Osteocyte (in vitro differentiated cells): ENCODE measurements around the gene CNP. TPM values are rescaled to one million over a fixed set of nuclear protein-coding genes. Genes with fewer than 3 reads are reported as not detected.

ENCODE experiments used
- DNase-seq: peaks from one replicate; pipeline ENCODE4 v3.0.0; 2021; ENCODE audit warnings: mixed read lengths; ENCODE audit not compliant: unreplicated experiment; ENCODE audit errors: extremely low spot score
- H3K27ac Mint-ChIP-seq: one replicate; pipeline ENCODE4 v1.8.0; 2021; ENCODE audit warnings: mild to moderate bottlenecking, mixed read lengths; ENCODE audit not compliant: unreplicated experiment
- H3K27me3 Mint-ChIP-seq: one replicate; pipeline ENCODE4 v1.8.0; 2021; ENCODE audit warnings: mixed read lengths; ENCODE audit not compliant: unreplicated experiment
- H3K36me3 Mint-ChIP-seq: one replicate; pipeline ENCODE4 v1.8.0; 2021; ENCODE audit warnings: mixed read lengths; ENCODE audit not compliant: unreplicated experiment
- H3K4me1 Mint-ChIP-seq: one replicate; pipeline ENCODE4 v1.8.0; 2021; ENCODE audit warnings: mixed read lengths; ENCODE audit not compliant: unreplicated experiment
- H3K4me3 Mint-ChIP-seq: one replicate; pipeline ENCODE4 v1.8.0; 2021; ENCODE audit warnings: mild to moderate bottlenecking, moderate library complexity, mixed read lengths; ENCODE audit not compliant: unreplicated experiment
- H3K9me3 Mint-ChIP-seq: one replicate; pipeline ENCODE4 v1.8.0; 2021; ENCODE audit warnings: mixed read lengths; ENCODE audit not compliant: unreplicated experiment
- total RNA-seq: library from RNA; stranded (reverse); gene quantifications from 2 replicates; pipeline ENCODE4 v1.2.1, GENCODE V29; 2021
- TF ChIP-seq, protein P1 (sequence below): fragments of 200-600 bp; sonication (generic); IDR thresholded peaks from 2 replicates; pipeline ENCODE4 v1.5.0; 2021; ENCODE audit warnings: antibody characterized with exemption, mild to moderate bottlenecking, moderate library complexity

Gene CNP
- total RNA-seq, 1 donor from 2014 or later = 108 TPM

- DNase-seq = peak; percentile 96
- peaks cover 7% of the 10 kb centered on the region for H3K36me3 Mint-ChIP-seq
- H3K9me3 Mint-ChIP-seq = peaks cover 3% of the 10 kb centered on the region
- peak within 1 kb of the TSS; percentile 100 for H3K4me3 Mint-ChIP-seq
- peaks cover 58% of the 10 kb centered on the region for H3K4me1 Mint-ChIP-seq
- H3K27me3 Mint-ChIP-seq = no peaks in the 10 kb centered on the region
- TF ChIP-seq, protein P1, sequence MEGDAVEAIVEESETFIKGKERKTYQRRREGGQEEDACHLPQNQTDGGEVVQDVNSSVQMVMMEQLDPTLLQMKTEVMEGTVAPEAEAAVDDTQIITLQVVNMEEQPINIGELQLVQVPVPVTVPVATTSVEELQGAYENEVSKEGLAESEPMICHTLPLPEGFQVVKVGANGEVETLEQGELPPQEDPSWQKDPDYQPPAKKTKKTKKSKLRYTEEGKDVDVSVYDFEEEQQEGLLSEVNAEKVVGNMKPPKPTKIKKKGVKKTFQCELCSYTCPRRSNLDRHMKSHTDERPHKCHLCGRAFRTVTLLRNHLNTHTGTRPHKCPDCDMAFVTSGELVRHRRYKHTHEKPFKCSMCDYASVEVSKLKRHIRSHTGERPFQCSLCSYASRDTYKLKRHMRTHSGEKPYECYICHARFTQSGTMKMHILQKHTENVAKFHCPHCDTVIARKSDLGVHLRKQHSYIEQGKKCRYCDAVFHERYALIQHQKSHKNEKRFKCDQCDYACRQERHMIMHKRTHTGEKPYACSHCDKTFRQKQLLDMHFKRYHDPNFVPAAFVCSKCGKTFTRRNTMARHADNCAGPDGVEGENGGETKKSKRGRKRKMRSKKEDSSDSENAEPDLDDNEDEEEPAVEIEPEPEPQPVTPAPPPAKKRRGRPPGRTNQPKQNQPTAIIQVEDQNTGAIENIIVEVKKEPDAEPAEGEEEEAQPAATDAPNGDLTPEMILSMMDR = no peak
- peak within 1 kb of the TSS; percentile 99 for H3K27ac Mint-ChIP-seq
These were observed 50.6 kb downstream of the CNP start, which contains the start of gene DNAJC7 for GRCh38 chr17:42016941-42017865. Gene DNAJC7, minus strand, starts transcription at chr17:42017439. Its CDS starts 23 bp downstream, at chr17:42017416.

GRCh38 chr17:42017866-42018200, 51.2 kb downstream of the CNP start:
- TF ChIP-seq, protein P1 = no peak
- Mint-ChIP-seq H3K36me3 (peaks cover 10% of the 10 kb centered on the region), H3K4me3 (peak overlapping the region; percentile 100), H3K27ac (peak overlapping the region; percentile 99), H3K27me3 (no peaks in the 10 kb centered on the region), H3K4me1 (peaks cover 54% of the 10 kb centered on the region), H3K9me3 (peaks cover 3% of the 10 kb centered on the region)
- DNase-seq = no peak

DNA sequence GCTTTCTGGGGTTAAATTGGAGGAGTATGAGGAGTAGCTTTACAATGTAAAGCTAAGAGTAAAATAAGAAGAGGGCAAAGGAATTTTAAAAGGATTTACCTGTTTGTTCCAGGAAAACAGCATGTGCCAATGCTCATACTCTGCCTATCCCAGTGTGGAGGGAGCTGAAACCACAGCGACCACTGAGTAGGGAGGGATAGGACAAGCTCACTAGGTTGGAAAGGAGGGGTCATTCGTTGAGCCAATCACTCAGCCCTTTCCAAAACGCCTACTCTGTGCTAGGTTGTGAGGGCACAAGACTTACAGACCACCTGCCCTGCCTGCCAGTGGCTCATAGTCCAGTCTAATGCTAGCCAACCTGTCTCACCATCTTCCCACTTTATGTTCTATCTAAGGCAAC, 51.7 kb downstream of the CNP start:
- Mint-ChIP-seq H3K9me3 (peaks cover 3% of the 10 kb centered on the region), H3K4me1 (peaks cover 50% of the 10 kb centered on the region), H3K27me3 (no peaks in the 10 kb centered on the region), H3K36me3 (peaks cover 10% of the 10 kb centered on the region), H3K4me3 (peak overlapping the region; percentile 100), H3K27ac (peak overlapping the region; percentile 99)
- TF ChIP-seq, protein P1 = no peak
- no peak for DNase-seq

GRCh38 chr17:42018988-42019387, 52.4 kb downstream of the CNP start:
- no peaks in the 10 kb centered on the region for H3K27me3 Mint-ChIP-seq
- peak overlapping the region; percentile 7 for H3K4me3 Mint-ChIP-seq
- no peak overlapping the region for H3K27ac Mint-ChIP-seq
- TF ChIP-seq, protein P1 = no peak
- peaks cover 10% of the 10 kb centered on the region for H3K36me3 Mint-ChIP-seq
- H3K4me1 Mint-ChIP-seq = peaks cover 47% of the 10 kb centered on the region
- no peak for DNase-seq
- H3K9me3 Mint-ChIP-seq = peaks cover 3% of the 10 kb centered on the region
